ENCODE measurements around the gene CLIC2.

The CLIC2 gene

DNA sequence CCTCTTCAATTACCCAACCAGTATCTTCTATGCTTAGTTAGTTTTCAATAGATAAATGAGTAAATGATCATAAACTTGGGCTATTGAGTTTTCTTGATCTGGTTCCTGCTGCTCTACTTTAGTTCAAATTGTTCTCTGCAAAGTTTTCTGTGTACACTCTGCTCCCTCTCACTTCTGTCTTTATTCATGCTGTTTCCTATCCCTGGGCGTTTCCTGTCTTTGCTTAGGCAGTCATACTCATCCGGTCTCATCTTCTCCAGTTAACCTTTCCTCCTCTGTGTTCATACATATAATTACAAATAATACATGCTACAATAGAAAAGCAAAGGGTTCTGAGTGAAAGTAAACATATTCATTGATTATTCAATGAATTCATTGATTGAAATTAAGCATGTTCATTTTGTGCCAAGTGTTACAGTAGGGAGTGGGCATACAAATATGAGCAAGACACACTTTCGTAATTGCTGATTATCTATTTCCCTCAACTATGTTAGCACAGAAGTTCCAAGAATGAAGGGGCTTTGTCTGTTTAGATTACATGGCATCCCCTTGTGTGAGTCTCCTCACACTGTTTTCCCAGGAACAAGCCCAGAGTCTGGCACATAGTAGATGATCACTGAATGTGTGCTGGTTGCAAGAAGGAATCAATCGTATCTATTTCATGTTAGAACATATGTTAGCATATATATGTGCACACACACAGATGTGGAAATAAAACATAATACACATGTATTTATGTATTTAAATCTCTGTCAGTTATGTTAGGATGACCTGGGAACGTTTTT is 71.3 kb downstream of the CLIC2 start:
- Histone ChIP-seq H3K27ac (ENCODE audit: low read depth, low read length) (no peak overlapping the region), H2AFZ (ENCODE audit: low read length, unreplicated experiment) (no peak overlapping the region), H3K4me1 (ENCODE audit: control insufficient read depth, insufficient read depth, low read length, unreplicated experiment) (no peaks in the 10 kb centered on the region), H3K27me3 (ENCODE audit: insufficient read depth, low read length) (no peaks in the 10 kb centered on the region), H3K79me2 (ENCODE audit: control insufficient read depth, insufficient read depth, low read length, unreplicated experiment) (no peaks in the 10 kb centered on the region), H3K36me3 (ENCODE audit: insufficient read depth, low read length) (no peaks in the 10 kb centered on the region), H3K4me3 (ENCODE audit: low read depth, low read length) (peak overlapping the region; percentile 78)

DNA sequence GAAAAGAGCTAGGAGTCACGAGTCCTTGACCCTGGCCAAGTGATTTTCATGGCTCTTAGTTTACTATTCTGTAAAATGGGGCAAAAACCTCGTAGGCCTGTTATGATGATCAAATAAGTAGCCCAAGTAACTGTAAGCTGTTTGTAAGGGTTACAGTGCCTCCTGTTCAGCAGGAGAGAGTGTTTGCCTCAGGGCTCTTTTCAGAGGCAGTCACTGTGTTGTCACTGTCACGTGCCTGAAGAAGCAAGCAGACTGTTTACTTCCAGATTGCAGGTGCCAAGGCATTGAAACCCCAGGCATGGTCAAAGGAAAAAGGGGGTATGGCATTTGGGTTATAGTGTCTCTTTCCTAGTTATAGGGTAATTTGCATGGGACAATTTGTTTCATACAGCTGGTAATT is 74.7 kb downstream of the CLIC2 start:
- Histone ChIP-seq H3K79me2 (ENCODE audit: control insufficient read depth, insufficient read depth, low read length, unreplicated experiment) (no peaks in the 10 kb centered on the region), H3K27ac (ENCODE audit: low read depth, low read length) (no peak overlapping the region), H3K27me3 (ENCODE audit: insufficient read depth, low read length) (no peaks in the 10 kb centered on the region), H3K36me3 (ENCODE audit: insufficient read depth, low read length) (no peaks in the 10 kb centered on the region), H3K4me3 (ENCODE audit: low read depth, low read length) (no peak overlapping the region), H3K4me1 (ENCODE audit: control insufficient read depth, insufficient read depth, low read length, unreplicated experiment) (no peaks in the 10 kb centered on the region), H2AFZ (ENCODE audit: low read length, unreplicated experiment) (no peak overlapping the region)

GRCh38 chrX:155251391-155251790 is 83.0 kb downstream of the CLIC2 start:
- no peaks in the 10 kb centered on the region for H3K36me3 ChIP-seq (ENCODE audit: insufficient read depth, low read length)
- no peak overlapping the region for H3K4me3 ChIP-seq (ENCODE audit: low read depth, low read length)
- H2AFZ ChIP-seq (ENCODE audit: low read length, unreplicated experiment) = no peak overlapping the region
- H3K27ac ChIP-seq (ENCODE audit: low read depth, low read length) = no peak overlapping the region
- no peaks in the 10 kb centered on the region for H3K4me1 ChIP-seq (ENCODE audit: control insufficient read depth, insufficient read depth, low read length, unreplicated experiment)
- no peaks in the 10 kb centered on the region for H3K79me2 ChIP-seq (ENCODE audit: control insufficient read depth, insufficient read depth, low read length, unreplicated experiment)
- no peaks in the 10 kb centered on the region for H3K27me3 ChIP-seq (ENCODE audit: insufficient read depth, low read length)

DNA sequence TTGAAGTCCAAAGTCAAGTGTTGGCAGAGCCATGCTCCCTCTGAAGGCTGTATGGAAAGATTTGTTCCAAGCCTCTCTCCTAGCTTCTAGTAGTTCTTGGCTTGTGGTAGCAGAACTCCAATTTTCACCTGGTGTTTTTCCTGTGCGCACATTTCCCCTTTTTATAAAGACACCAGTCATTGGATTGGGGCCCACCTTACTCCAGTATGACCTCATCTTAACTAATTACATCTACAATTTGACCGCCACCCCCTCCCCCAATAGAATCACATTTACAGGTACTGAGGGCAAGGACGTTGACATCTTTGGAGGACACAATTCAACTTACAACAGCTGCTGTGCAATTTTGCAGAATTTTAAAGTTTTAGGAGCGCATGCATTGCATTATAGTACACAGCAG is 86.9 kb downstream of the CLIC2 start:
- no peaks in the 10 kb centered on the region for H3K27me3 ChIP-seq (ENCODE audit: insufficient read depth, low read length)
- H3K79me2 ChIP-seq (ENCODE audit: control insufficient read depth, insufficient read depth, low read length, unreplicated experiment) = no peaks in the 10 kb centered on the region
- H3K4me3 ChIP-seq (ENCODE audit: low read depth, low read length) = no peak overlapping the region
- H3K4me1 ChIP-seq (ENCODE audit: control insufficient read depth, insufficient read depth, low read length, unreplicated experiment) = no peaks in the 10 kb centered on the region
- no peaks in the 10 kb centered on the region for H3K36me3 ChIP-seq (ENCODE audit: insufficient read depth, low read length)
- no peak overlapping the region for H2AFZ ChIP-seq (ENCODE audit: low read length, unreplicated experiment)
- H3K27ac ChIP-seq (ENCODE audit: low read depth, low read length) = no peak overlapping the region

DNA sequence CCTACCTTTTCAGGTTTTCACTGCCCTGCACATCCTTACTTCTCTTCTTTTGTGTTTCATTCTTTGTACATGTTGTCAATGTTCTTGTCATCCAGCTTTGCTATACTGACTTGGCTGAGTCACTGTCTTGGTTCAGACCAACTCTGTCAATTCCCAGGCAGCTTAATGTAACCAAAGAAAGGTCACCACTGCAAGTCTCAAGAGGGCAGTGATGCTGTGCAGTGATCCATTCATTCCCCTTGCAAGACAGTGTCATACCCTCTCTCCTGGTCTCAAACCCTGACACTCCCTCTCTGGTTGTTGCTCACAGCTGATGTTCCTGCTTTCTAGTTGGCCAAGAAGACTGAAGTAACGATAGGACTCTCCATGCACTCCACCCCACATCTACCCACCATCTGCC is 87.7 kb downstream of the CLIC2 start:
- no peak overlapping the region for H2AFZ ChIP-seq (ENCODE audit: low read length, unreplicated experiment)
- H3K27me3 ChIP-seq (ENCODE audit: insufficient read depth, low read length) = no peaks in the 10 kb centered on the region
- no peak overlapping the region for H3K4me3 ChIP-seq (ENCODE audit: low read depth, low read length)
- H3K27ac ChIP-seq (ENCODE audit: low read depth, low read length) = no peak overlapping the region
- H3K4me1 ChIP-seq (ENCODE audit: control insufficient read depth, insufficient read depth, low read length, unreplicated experiment) = no peaks in the 10 kb centered on the region
- no peaks in the 10 kb centered on the region for H3K79me2 ChIP-seq (ENCODE audit: control insufficient read depth, insufficient read depth, low read length, unreplicated experiment)
- no peaks in the 10 kb centered on the region for H3K36me3 ChIP-seq (ENCODE audit: insufficient read depth, low read length)

GRCh38 chrX:155242300-155242699 is 92.1 kb downstream of the CLIC2 start:
- Histone ChIP-seq H3K27me3 (ENCODE audit: insufficient read depth, low read length) (no peaks in the 10 kb centered on the region), H3K79me2 (ENCODE audit: control insufficient read depth, insufficient read depth, low read length, unreplicated experiment) (no peaks in the 10 kb centered on the region), H2AFZ (ENCODE audit: low read length, unreplicated experiment) (no peak overlapping the region), H3K27ac (ENCODE audit: low read depth, low read length) (no peak overlapping the region), H3K4me1 (ENCODE audit: control insufficient read depth, insufficient read depth, low read length, unreplicated experiment) (no peaks in the 10 kb centered on the region), H3K36me3 (ENCODE audit: insufficient read depth, low read length) (peaks cover 2% of the 10 kb centered on the region; the same call in 1 of the 2 replicates), H3K4me3 (ENCODE audit: low read depth, low read length) (no peak overlapping the region)

DNA sequence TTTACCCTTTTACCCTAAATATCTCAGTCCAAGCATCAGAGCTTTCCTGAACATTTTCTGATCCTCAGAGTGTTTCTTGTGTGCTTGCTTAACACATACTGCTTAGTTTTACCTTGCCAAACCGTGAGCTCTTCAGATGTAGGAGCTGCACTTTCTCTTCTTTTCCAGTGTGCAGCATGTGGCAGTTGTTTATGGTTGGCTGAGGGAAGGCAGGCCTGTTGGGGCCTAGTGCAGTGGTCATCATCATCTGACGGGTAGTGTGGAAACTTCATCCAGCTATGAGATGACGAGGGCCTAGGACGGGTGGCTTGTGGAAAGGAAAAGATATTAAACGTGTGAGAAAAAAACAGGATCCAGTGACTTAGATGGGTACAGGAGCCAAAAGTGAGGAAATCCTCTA is 96.7 kb downstream of the CLIC2 start:
- H3K27me3 ChIP-seq (ENCODE audit: insufficient read depth, low read length) = no peaks in the 10 kb centered on the region
- no peaks in the 10 kb centered on the region for H3K4me1 ChIP-seq (ENCODE audit: control insufficient read depth, insufficient read depth, low read length, unreplicated experiment)
- H2AFZ ChIP-seq (ENCODE audit: low read length, unreplicated experiment) = no peak overlapping the region
- H3K27ac ChIP-seq (ENCODE audit: low read depth, low read length) = no peak overlapping the region
- H3K79me2 ChIP-seq (ENCODE audit: control insufficient read depth, insufficient read depth, low read length, unreplicated experiment) = no peaks in the 10 kb centered on the region
- no peak overlapping the region for H3K4me3 ChIP-seq (ENCODE audit: low read depth, low read length)
- H3K36me3 ChIP-seq (ENCODE audit: insufficient read depth, low read length) = peaks cover 2% of the 10 kb centered on the region; the same call in 1 of the 2 replicates

DNA sequence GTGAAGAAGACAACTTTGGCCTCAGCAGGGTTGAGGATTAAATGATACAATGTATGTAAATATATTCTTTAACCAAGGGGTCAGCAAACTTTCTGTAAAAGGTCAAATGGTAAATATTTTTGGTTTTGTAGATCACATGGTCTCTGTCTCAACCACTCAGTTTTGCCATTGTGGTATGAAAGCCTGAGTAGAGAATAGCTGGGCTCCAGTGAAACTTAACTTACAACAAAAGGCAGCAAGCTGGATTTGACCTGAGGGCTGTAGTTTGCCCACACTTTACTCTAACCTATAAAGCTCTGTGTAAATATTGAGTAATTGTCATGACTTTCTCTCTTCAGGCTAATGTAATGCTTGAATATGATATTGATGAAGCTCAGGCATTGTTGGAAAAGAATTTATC is 98.5 kb downstream of the CLIC2 start:
- Histone ChIP-seq H3K27ac (ENCODE audit: low read depth, low read length) (no peak overlapping the region), H3K79me2 (ENCODE audit: control insufficient read depth, insufficient read depth, low read length, unreplicated experiment) (peaks cover 3% of the 10 kb centered on the region), H3K27me3 (ENCODE audit: insufficient read depth, low read length) (no peaks in the 10 kb centered on the region), H2AFZ (ENCODE audit: low read length, unreplicated experiment) (no peak overlapping the region), H3K4me1 (ENCODE audit: control insufficient read depth, insufficient read depth, low read length, unreplicated experiment) (no peaks in the 10 kb centered on the region), H3K4me3 (ENCODE audit: low read depth, low read length) (no peak overlapping the region), H3K36me3 (ENCODE audit: insufficient read depth, low read length) (peaks cover 2% of the 10 kb centered on the region; the same call in 1 of the 2 replicates)

DNA sequence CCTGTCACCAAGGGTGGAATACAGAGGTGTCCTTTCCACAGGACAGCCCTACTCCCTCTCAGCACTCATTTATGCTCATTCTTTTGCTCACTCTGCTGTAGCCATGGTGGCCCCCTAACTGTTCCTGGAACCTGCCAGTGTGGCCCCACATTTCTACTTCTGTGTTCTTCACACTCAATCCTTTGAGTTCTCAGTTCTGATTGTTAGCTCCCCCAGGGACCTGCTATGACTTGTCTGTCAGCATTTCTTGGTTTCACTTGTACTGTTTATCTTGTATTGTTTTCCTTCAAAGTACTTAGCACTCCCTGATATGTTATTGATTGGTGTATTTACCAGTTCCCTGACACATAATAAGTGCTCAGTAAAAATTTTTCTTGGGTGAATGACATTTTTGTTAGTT is 103.3 kb downstream of the CLIC2 start:
- H3K4me1 ChIP-seq (ENCODE audit: control insufficient read depth, insufficient read depth, low read length, unreplicated experiment) = no peaks in the 10 kb centered on the region
- H2AFZ ChIP-seq (ENCODE audit: low read length, unreplicated experiment) = no peak overlapping the region
- H3K27ac ChIP-seq (ENCODE audit: low read depth, low read length) = no peak overlapping the region
- H3K36me3 ChIP-seq (ENCODE audit: insufficient read depth, low read length) = peaks cover 3% of the 10 kb centered on the region; the same call in 1 of the 2 replicates
- H3K27me3 ChIP-seq (ENCODE audit: insufficient read depth, low read length) = no peaks in the 10 kb centered on the region
- H3K4me3 ChIP-seq (ENCODE audit: low read depth, low read length) = no peak overlapping the region
- H3K79me2 ChIP-seq (ENCODE audit: control insufficient read depth, insufficient read depth, low read length, unreplicated experiment) = peaks cover 3% of the 10 kb centered on the region

All from ACC112 (cell line).